Subcutaneous preadipocyte (primary cell): ENCODE results near the gene VPREB3. TPM values are rescaled to one million over a fixed set of nuclear protein-coding genes. Genes with fewer than 3 reads are reported as not detected.

ENCODE experiments used
- total RNA-seq: library from RNA; depleted of rRNA; stranded (reverse); fragments of >200 nt; gene quantifications from 2 replicates; pipeline ENCODE4 v1.2.3, GENCODE V29; 2012

VPREB3 gene, protein sequence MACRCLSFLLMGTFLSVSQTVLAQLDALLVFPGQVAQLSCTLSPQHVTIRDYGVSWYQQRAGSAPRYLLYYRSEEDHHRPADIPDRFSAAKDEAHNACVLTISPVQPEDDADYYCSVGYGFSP
- not detected in 2 replicates for total RNA-seq

DNA sequence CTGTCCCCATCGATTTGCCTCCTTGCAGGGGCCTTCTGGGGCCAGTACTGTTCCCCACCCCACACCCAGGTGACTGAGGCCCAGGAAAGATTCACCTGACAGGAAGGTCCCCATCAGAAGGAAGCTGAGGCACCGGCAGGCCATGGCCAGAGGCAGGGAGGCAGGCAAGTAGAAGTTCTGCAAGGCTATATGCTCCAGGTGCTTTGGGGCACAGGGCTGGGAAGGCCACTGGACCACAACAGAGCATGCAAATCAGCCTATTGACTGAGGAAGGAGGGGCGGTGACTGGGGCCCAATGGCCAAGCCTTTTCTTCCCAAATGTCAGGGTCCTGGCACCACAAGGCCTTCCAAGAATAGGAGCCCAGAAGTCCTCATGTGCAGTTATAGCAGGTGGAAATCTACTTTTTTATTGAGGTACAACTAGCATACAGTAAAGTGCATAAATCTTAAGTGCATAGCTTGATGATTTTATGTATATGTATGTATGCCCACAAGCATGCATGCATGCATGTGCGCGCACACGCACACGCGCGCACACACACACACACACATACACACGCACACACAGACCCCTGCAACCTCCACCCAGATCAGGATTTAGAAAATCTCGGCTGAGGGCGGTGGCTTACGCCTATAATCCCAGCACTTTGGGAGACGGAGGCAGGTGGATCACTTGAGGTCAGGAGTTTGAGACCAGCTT is at the start of gene VPREB3:
Gene VPREB3 (minus strand): TSS at position 206 of the 700 bp plus-strand sequence. CDS start 62 bp downstream, at position 144.

DNA sequence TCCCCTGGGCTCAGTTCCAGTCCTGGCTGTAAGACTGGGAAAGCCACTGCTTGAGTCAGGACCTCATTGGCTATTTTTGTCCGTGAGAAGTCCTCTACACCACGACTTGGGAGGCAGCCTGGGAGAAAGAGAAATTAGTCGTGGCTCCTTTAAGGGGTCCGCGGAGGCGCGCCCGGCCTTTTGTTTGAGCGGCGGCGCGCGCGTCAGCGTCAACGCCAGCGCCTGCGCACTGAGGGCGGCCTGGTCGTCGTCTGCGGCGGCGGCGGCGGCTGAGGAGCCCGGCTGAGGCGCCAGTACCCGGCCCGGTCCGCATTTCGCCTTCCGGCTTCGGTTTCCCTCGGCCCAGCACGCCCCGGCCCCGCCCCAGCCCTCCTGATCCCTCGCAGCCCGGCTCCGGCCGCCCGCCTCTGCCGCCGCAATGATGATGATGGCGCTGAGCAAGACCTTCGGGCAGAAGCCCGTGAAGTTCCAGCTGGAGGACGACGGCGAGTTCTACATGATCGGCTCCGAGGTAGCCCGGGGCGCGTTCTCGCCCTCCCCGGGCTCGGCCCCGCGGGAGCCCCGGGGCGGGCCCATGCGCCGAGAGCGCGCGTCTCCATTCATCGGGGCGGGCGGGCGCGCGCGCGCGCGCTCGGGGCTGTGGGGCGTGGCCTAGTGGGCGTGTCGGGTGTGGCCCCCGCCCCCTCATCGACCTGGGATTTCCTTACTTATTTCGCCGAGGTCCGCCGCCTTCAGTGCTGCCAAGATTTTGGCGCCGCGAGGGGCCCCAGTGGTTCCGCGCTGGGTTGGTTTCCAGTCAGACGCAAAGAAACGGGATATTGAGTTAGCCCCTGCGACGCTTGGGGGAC is 32.8 kb upstream of the VPREB3 start, which contains the start of gene SMARCB1:
Gene SMARCB1 (plus strand): TSS at position 215 of the 848 bp plus-strand sequence. CDS start 204 bp downstream, at position 419.

DNA sequence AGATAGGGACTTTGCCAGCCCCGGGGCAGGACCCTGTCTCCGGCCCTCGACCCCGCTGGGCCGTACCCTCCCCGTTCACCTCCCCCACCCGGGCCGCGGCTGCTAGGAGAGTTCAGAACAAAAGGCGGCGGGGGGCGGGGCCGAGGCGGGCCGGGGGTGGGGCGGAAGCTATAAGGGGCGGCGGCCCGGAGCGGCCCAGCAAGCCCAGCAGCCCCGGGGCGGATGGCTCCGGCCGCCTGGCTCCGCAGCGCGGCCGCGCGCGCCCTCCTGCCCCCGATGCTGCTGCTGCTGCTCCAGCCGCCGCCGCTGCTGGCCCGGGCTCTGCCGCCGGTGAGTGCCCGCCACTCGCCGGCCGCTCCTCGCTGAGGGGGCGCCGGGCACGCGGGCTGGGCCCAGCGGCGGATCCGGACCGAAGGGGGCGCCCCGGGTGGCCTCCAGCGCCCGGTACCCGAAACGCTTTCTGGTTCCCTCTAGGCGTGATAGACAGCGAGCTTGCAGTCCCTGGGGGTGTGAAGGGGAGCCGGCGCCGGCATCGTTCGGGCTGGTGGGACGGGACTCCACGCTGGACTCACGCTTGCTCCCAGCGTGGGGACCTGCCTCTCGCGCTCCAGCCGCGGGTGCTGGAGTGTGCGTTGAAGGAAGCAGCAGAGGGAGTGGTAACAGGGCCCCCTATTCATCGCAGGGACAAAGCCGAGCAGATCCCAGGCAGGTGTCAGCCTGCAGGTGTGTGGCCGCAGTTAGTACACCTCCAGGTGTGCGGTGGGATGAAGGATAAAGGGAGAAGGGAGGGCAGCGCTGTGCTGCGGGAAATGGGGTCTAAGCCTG is 18.6 kb upstream of the VPREB3 start, which contains the start of gene MMP11:
Gene MMP11 (plus strand): TSS at position 201 of the 825 bp plus-strand sequence. CDS start 22 bp downstream, at position 223.

DNA sequence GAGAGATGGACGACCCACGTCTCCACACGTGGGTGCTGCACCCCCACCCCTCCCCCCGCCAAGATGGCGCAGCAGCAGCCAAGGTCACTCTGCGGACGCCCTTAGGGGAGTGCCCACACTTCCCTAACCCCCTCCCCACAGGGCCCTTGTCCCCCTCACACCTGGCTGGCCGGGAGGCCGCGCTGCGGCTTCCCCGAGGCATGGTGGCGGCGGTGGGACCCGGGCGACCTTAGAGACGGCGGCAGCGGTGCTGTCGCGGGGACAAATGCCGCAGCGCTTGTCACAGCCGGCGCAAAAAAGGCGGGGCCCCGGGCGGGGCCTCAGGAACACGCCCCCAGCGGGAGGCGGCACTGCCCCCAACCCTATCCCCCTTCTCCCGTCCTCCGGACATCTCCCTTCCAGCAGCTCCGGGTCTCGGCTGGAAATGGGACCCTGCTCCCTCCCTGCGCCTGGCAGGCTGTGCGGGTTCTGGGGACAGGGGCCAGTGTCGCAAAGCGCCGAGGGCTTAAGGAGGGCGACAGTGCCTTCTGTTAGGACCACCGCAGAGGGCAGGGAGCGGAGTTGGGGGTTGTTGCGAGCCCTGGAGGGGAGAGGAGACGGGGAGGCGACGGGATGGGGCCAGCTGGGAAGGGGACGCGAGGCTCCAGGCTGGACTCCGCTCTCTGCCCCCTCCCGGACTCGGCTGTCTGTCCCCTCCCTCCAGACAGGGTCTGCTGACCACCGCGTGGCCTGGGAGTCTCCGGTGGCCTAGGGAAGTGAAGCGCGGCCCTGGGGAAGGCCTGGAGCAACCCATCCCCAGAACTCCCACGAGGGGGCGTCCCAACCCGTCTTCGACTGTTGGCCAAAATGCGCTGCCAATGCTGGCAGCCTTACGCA is 13.7 kb upstream of the VPREB3 start, which contains the start of gene CHCHD10:
Gene CHCHD10 (minus strand): TSS at position 300 of the 876 bp plus-strand sequence. CDS start 98 bp downstream, at position 202.

DNA sequence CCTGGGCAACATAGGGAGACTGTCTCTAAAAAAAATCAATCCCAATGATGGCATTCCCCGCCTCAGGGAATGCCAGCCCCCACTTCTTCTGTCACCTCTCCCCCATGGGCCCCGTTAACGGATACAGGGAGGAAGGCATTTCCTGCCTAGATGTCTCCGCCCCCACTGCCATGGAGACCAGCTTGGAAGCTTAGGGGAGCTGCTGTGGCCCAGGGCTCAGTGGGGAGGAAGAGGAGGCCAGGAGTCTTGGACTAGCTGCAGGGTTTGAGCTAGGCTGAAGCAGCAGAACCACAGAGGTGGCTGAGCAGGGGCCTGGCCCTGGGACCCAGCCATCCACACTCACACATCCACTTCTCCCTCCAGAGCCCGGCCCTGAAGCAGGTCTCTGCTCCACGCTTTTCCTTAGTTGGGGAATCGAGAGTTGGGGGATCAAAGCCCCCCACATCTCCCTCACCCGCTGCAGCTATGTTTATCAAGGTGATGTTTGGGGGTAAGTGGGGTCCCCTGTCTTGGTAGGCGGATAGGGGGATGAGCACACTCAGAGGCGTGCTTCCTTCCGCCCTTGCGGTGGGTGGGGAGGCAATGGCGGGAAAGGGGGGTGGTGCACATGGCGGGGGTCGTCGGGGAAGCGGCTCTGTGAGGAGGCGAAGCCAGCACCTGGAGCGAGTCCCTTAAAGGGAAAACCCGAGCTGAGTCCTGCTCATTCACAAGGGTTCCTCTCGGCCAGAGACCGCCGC is 8.8 kb upstream of the VPREB3 start, which contains the start of gene C22orf15:
Gene C22orf15 (plus strand): TSS at position 149 of the 737 bp plus-strand sequence. CDS start 317 bp downstream, at position 466.

DNA sequence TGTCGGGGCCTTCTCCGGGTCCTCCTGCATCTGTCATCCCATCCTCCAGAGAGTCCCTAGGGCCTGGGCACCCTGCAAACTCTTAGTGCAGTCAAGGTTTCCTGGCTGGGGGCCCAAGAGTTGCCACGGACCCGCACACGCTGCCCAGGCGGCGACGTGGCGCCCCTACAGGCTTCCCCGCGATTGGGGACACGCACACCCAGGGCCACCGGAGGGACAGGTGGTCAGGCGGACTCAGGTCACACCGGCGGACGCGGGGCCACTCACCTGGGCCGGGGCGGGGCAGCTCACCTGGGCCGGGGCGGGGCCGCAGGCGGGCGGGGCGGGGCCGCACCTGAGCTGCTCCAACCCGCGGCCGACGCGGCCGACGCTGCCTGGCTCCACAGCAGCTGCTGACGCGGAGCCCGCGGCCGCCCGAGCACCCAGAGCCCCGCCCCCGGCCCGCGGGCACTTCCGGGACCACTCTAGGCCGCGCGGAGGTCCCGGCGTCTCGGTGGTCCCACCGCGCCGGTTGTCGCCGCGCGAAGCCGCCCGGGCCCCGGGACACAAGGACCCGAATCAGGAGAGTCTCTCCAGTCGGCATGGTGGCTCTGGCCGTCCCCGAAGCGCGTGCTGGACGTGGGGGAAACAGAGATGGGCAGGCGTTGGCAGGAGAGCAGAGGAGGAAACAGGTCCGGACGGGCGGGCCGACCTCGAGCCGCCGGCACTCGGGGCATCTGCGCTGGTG is 3.3 kb downstream of the VPREB3 start, which contains the start of gene ZNF70:
Gene ZNF70 (minus strand): TSS at position 399 of the 727 bp plus-strand sequence. CDS start 5,972 bp downstream, outside the sequence.

Other genes with a start within 250 kb of the VPREB3 start
- gene IGLL1, start 174.1 kb downstream of the VPREB3 start, total RNA-seq = not detected in 2 replicates
- gene DRICH1, start 122.1 kb downstream of the VPREB3 start, total RNA-seq = under 0.01 TPM in 1 of 2 replicates, not detected in the other
- gene RGL4, start 63.4 kb downstream of the VPREB3 start, total RNA-seq = not detected in 2 replicates
- gene ZNF70, start 3.3 kb downstream of the VPREB3 start, total RNA-seq = 3.3 and 4.9 TPM in 2 replicates
- not detected in 2 replicates for gene C22orf15, start 8.6 kb upstream of the VPREB3 start, total RNA-seq
- gene CHCHD10, start 13.5 kb upstream of the VPREB3 start, total RNA-seq = 1.1 and 10.9 TPM in 2 replicates
- 2.9 and 3.3 TPM in 2 replicates for gene MMP11, start 18.4 kb upstream of the VPREB3 start, total RNA-seq
- 53.0 and 58.8 TPM in 2 replicates for gene SMARCB1, start 32.5 kb upstream of the VPREB3 start, total RNA-seq
- gene DERL3, start 84.6 kb upstream of the VPREB3 start, total RNA-seq = 0.37 and 1.6 TPM in 2 replicates
- 6.2 and 6.3 TPM in 2 replicates for gene SLC2A11, start 103.5 kb upstream of the VPREB3 start, total RNA-seq
- gene MIF, start 140.0 kb upstream of the VPREB3 start, total RNA-seq = 204 and 431 TPM in 2 replicates
- gene GSTT2B, start 206.8 kb upstream of the VPREB3 start, total RNA-seq = 0.39 and 8.5 TPM in 2 replicates
- 3.7 TPM in 2 replicates for gene DDTL, start 212.5 kb upstream of the VPREB3 start, total RNA-seq
- 99.7 and 132 TPM in 2 replicates for gene DDT, start 220.0 kb upstream of the VPREB3 start, total RNA-seq
- gene GSTT2, start 225.7 kb upstream of the VPREB3 start, total RNA-seq = 0.73 TPM in 1 of 2 replicates, not detected in the other